ENCODE measurements around the gene TENM4.
"Not testable (repeated sequence)": the region's sequence is repeated elsewhere in the genome, so short reads cannot be mapped to it uniquely, and the experiment has no call there.

The TENM4 gene

GRCh38 chr11:78907636-78908035 lies 533.2 kb downstream of the TENM4 start:
- Mint-ChIP-seq H3K27ac (no peak overlapping the region), H3K9me3 (no peaks in the 10 kb centered on the region), H3K27me3 (peaks cover 34% of the 10 kb centered on the region), H3K4me3 (no peak overlapping the region), H3K36me3 (ENCODE audit: low read depth) (no peaks in the 10 kb centered on the region), H3K4me1 (ENCODE audit: low read depth) (no peaks in the 10 kb centered on the region)
- intact Hi-C loops (cut with micrococcal nuclease): no loop called here

GRCh38 chr11:78906566-78906965 lies 534.3 kb downstream of the TENM4 start:
- Mint-ChIP-seq H3K36me3 (ENCODE audit: low read depth) (no peaks in the 10 kb centered on the region), H3K27ac (no peak overlapping the region), H3K9me3 (no peaks in the 10 kb centered on the region), H3K4me3 (no peak overlapping the region), H3K27me3 (peaks cover 38% of the 10 kb centered on the region), H3K4me1 (ENCODE audit: low read depth) (no peaks in the 10 kb centered on the region)
- intact Hi-C loops (cut with micrococcal nuclease): no loop called here

DNA sequence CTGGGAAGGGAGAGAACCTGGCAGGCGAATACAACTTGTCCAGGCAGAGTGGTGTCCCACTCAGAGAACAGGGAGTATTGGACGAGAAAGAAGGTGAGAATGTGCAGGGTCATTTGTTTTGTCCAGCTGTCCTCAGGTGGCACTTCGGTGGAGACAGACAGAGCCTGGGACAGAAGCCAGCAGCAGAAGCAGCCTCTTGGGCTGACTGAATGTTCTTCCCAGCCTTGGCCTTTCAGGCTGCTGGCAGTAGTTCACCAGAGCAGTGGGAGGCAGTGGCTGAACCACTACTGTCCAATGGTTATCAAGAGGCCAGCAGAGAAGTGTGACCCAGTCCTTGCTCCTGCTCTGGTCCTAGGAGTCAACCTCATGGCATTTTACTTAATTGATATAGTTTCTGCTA lies 535.1 kb downstream of the TENM4 start:
- intact Hi-C loops (cut with micrococcal nuclease): no loop called here
- no peaks in the 10 kb centered on the region for H3K4me1 Mint-ChIP-seq (ENCODE audit: low read depth)

DNA sequence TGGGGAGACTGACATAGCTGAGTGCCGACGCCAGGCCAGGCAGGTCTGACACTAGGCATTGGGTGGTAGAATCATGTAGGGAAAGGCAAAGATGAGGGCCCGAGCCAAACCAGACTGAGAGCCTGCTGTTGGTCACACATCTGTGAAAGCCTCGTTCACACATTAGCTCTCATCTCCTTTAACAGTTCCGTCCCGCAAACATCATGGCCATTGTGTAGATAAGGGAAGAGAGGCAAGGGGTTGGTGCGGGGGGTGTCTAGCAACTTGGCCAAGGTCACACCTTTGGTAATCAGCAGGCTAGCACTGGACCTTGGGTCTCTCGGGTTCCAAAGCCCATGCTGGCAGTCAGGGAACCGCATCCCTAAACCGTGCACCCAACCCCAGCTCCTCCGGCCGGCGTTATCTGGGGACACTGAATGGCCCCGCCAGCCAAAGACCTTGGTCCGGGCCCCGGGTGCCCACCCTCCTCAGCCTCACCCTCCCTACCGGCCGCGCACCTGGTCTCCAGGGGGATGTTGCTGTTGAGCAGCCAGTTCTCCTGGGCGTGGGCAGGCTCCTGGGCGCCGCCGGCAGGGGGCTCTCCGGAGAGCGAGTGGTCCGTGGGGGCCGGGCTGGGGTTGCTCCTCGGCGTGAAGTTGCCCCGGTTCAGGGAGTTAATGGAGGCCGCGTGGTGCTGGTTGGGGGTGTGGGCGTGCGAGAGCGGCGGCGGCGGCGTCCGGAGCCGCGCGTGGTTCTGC lies 537.9 kb downstream of the TENM4 start:
- Mint-ChIP-seq H3K36me3 (ENCODE audit: low read depth) (no peaks in the 10 kb centered on the region), H3K9me3 (no peaks in the 10 kb centered on the region)

More for the DNA sequence above, 535.1 kb downstream of the TENM4 start:
- Mint-ChIP-seq H3K36me3 (ENCODE audit: low read depth) (no peaks in the 10 kb centered on the region), H3K27ac (no peak overlapping the region), H3K4me3 (no peak overlapping the region), H3K9me3 (no peaks in the 10 kb centered on the region), H3K27me3 (peaks cover 43% of the 10 kb centered on the region)

GRCh38 chr11:78901831-78902230 lies 539.0 kb downstream of the TENM4 start:
- no peak overlapping the region for H3K4me3 Mint-ChIP-seq
- H3K36me3 Mint-ChIP-seq (ENCODE audit: low read depth): no peaks in the 10 kb centered on the region
- intact Hi-C loops (cut with micrococcal nuclease): no loop called here
- peaks cover 45% of the 10 kb centered on the region for H3K27me3 Mint-ChIP-seq
- H3K9me3 Mint-ChIP-seq: no peaks in the 10 kb centered on the region
- H3K27ac Mint-ChIP-seq: no peak overlapping the region
- no peaks in the 10 kb centered on the region for H3K4me1 Mint-ChIP-seq (ENCODE audit: low read depth)

More for the DNA sequence above, 537.9 kb downstream of the TENM4 start:
- peak overlapping the region; percentile 32 for H3K4me3 Mint-ChIP-seq
- intact Hi-C loops (cut with micrococcal nuclease): no loop called here
- no peak overlapping the region for H3K27ac Mint-ChIP-seq
- H3K27me3 Mint-ChIP-seq: peaks cover 45% of the 10 kb centered on the region
- no peaks in the 10 kb centered on the region for H3K4me1 Mint-ChIP-seq (ENCODE audit: low read depth)

DNA sequence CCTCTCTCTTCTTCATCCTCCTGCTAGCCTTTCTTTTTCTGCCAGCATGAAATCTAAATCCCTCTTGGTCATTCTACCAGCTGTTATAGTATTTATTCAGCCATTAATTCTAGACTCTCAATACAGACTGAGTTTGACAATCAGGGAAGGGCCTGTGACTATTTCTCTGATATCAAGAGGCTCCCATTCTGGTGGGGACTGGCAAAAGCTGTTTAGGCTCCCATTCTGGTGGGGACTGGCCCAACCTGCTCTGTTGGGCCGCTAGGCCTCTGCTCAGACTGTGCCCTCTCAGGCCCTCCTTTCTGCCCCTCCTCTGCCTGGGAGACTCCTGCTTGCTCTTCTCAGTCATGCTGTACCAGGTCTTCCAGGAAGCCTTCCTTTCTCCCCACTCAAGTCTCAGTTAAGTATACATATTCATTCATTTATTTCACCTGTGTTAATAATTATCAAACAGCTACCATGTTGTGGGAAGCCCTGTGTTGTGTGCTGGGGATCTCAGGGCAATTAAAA lies 542.5 kb downstream of the TENM4 start:
- H3K4me1 Mint-ChIP-seq (ENCODE audit: low read depth): no peaks in the 10 kb centered on the region
- no peaks in the 10 kb centered on the region for H3K9me3 Mint-ChIP-seq
- H3K27me3 Mint-ChIP-seq: peaks cover 32% of the 10 kb centered on the region
- H3K4me3 Mint-ChIP-seq: no peak overlapping the region
- H3K36me3 Mint-ChIP-seq (ENCODE audit: low read depth): no peaks in the 10 kb centered on the region
- intact Hi-C loops (cut with micrococcal nuclease): no loop called here
- H3K27ac Mint-ChIP-seq: no peak overlapping the region

DNA sequence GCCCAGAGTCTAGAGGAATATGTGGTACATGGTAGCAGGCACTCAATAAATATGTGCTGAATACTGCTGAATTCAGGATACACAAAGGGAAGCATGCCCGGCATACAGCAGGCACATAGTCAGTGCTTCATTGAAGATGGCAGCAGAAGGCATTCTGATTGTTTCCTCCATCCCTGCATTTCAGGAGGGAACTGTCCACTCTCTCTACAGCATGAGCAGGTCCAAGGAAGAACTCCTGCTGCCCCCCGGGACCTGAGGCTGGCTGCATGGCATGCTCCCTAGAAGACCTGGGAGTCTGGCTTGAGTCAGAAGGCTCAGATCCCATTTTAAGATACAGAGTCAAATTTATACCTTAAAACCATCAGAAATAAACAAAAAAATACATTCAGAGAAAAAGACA lies 546.8 kb downstream of the TENM4 start:
- Mint-ChIP-seq H3K4me3 (no peak overlapping the region), H3K27ac (no peak overlapping the region), H3K9me3 (no peaks in the 10 kb centered on the region), H3K36me3 (ENCODE audit: low read depth) (no peaks in the 10 kb centered on the region), H3K27me3 (peaks cover 17% of the 10 kb centered on the region), H3K4me1 (ENCODE audit: low read depth) (no peaks in the 10 kb centered on the region)
- intact Hi-C loops (cut with micrococcal nuclease): no loop called here

DNA sequence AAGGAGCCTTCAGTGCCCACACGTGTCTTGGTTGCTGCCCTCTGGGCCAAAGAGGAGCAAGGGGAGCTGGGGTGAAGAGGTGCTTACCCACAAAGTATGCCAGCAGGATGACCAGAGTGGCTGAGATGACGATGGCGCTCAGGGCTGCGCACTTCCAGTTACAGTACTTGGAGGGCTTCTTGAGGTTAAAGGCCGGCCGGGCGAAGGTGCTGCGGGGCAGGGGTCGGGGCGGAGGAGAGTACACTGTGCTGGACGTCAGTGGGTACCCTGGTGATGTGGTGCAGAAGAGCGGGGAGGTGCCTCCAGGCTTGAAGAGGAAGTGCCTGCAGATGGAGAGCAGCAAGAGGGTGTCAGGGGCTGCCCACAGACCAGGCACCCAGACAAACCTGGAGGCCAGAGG lies 551.1 kb downstream of the TENM4 start:
- Mint-ChIP-seq H3K36me3 (ENCODE audit: low read depth) (no peaks in the 10 kb centered on the region), H3K4me1 (ENCODE audit: low read depth) (no peaks in the 10 kb centered on the region), H3K27me3 (peaks cover 15% of the 10 kb centered on the region), H3K27ac (no peak overlapping the region), H3K9me3 (no peaks in the 10 kb centered on the region), H3K4me3 (no peak overlapping the region)
- intact Hi-C loops (cut with micrococcal nuclease): no loop called here

GRCh38 chr11:78886616-78887015 lies 554.2 kb downstream of the TENM4 start:
- peaks cover 15% of the 10 kb centered on the region for H3K27me3 Mint-ChIP-seq
- H3K9me3 Mint-ChIP-seq: no peaks in the 10 kb centered on the region
- intact Hi-C loops (cut with micrococcal nuclease): no loop called here
- H3K27ac Mint-ChIP-seq: no peak overlapping the region
- no peak overlapping the region for H3K4me3 Mint-ChIP-seq
- no peaks in the 10 kb centered on the region for H3K4me1 Mint-ChIP-seq (ENCODE audit: low read depth)
- no peaks in the 10 kb centered on the region for H3K36me3 Mint-ChIP-seq (ENCODE audit: low read depth)

DNA sequence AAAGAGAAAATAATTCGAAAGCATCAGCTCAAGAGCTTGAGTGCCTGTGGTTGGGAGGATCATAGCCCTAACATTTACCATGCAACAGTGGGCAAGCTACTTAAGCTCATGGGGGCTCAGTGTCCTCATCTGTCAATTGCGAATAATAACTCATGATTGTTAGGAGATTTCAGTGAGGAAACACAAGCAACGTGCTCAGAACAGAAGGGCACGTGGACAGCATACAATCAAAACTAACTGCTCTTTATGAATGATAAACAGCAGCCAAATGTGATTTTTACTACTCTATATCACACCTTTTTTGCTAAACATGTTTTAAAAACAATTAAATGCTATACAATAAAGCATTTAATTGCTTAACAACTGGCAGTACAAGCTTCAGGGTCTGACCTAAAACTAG lies 556.1 kb downstream of the TENM4 start:
- Mint-ChIP-seq H3K27ac (no peak overlapping the region), H3K9me3 (peaks cover 4% of the 10 kb centered on the region), H3K36me3 (ENCODE audit: low read depth) (no peaks in the 10 kb centered on the region), H3K27me3 (peaks cover 17% of the 10 kb centered on the region), H3K4me3 (no peak overlapping the region), H3K4me1 (ENCODE audit: low read depth) (no peaks in the 10 kb centered on the region)
- intact Hi-C loops (cut with micrococcal nuclease): no loop called here

- intact Hi-C loops (cut with micrococcal nuclease): no loop called here
- H3K27ac Mint-ChIP-seq: no peak overlapping the region
- H3K27me3 Mint-ChIP-seq: peaks cover 15% of the 10 kb centered on the region
- H3K9me3 Mint-ChIP-seq: peaks cover 14% of the 10 kb centered on the region
- no peaks in the 10 kb centered on the region for H3K4me1 Mint-ChIP-seq (ENCODE audit: low read depth)
- H3K36me3 Mint-ChIP-seq (ENCODE audit: low read depth): no peaks in the 10 kb centered on the region
- no peak overlapping the region for H3K4me3 Mint-ChIP-seq
Observed at GRCh38 chr11:78883506-78883905, 557.3 kb downstream of the TENM4 start.

GRCh38 chr11:78879094-78879980 lies 561.5 kb downstream of the TENM4 start:
- H3K4me3 Mint-ChIP-seq; intact Hi-C loops (cut with micrococcal nuclease); H3K27ac Mint-ChIP-seq; H3K4me1 Mint-ChIP-seq (ENCODE audit: low read depth); H3K36me3 Mint-ChIP-seq (ENCODE audit: low read depth): not testable (repeated sequence)
- H3K27me3 Mint-ChIP-seq: peaks cover 10% of the 10 kb centered on the region
- peaks cover 23% of the 10 kb centered on the region for H3K9me3 Mint-ChIP-seq

DNA sequence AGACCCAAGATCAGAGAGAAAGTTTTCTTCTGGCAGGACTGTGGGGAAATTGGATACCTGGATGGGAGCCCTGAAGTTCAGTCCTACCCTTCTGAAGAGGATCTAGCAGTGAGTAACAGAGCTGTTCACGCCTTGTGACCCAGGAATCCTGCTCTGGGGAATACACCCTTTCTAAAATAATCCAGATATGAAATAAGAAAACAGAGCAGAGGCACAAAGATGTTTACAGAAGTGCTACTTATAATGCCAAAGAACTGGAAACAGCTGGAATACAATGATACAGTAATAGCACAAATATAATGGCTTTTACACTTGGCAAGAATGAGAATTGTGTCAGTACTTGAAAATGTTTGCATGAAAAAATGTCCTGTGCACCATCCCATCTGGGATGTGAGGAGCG lies 562.2 kb downstream of the TENM4 start:
- no peak overlapping the region for H3K27ac Mint-ChIP-seq
- no peaks in the 10 kb centered on the region for H3K36me3 Mint-ChIP-seq (ENCODE audit: low read depth)
- no peak overlapping the region for H3K4me3 Mint-ChIP-seq
- H3K27me3 Mint-ChIP-seq: peaks cover 12% of the 10 kb centered on the region
- H3K4me1 Mint-ChIP-seq (ENCODE audit: low read depth): no peaks in the 10 kb centered on the region
- intact Hi-C loops (cut with micrococcal nuclease): no loop called here
- H3K9me3 Mint-ChIP-seq: peaks cover 23% of the 10 kb centered on the region

DNA sequence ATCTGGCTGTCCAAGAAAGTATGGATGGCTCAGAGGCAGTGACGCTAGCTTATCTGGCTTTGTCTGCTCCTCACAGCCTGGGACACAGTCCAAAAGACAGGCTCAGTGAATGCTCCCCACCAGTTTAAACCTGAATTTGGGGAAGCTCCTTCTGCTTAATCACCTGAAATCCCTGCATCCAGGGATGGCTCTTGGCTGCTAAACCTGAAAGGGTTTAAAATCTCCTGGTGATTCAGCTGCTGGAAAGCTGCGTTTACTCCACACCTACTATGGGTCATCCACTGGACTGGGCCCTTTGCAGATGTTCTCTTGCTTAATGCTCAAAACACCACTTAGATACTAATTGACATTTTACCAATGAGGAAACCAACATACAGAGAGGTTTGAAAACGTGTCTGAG lies 564.2 kb downstream of the TENM4 start:
- Mint-ChIP-seq H3K27ac (no peak overlapping the region), H3K4me3 (no peak overlapping the region), H3K4me1 (ENCODE audit: low read depth) (no peaks in the 10 kb centered on the region), H3K27me3 (peaks cover 20% of the 10 kb centered on the region), H3K9me3 (peaks cover 23% of the 10 kb centered on the region), H3K36me3 (ENCODE audit: low read depth) (no peaks in the 10 kb centered on the region)
- intact Hi-C loops (cut with micrococcal nuclease): no loop called here

Measured in dendritic cell treated with granulocyte-macrophage colony-stimulating factor and Interleukin-4, amounts not matched to agents 40 ng/mL and 50 ng/mL, for 4 days (primary cell).